Testis (tissue), 2 donors: Measurements from ENCODE around the gene WDR88.

Source experiments
- CTCF ChIP-seq, 3 experiments: fragments of 450-650 bp in 2 of 3; fragments of 200-600 bp in 1 of 3; sonication (generic) in 1 of 3; IDR thresholded peaks; one replicate each; pipeline ENCODE4 v1.5.1; 2016 to 2019; ENCODE audit warnings: antibody characterized with exemption in 3 of 3, mild to moderate bottlenecking in 2 of 3, moderate library complexity in 1 of 3
- POLR2A ChIP-seq: fragments of 450-650 bp; IDR thresholded peaks from one replicate; pipeline ENCODE4 v1.6.1; 2017; ENCODE audit warnings: antibody characterized with exemption, mild to moderate bottlenecking, moderate library complexity

DNA sequence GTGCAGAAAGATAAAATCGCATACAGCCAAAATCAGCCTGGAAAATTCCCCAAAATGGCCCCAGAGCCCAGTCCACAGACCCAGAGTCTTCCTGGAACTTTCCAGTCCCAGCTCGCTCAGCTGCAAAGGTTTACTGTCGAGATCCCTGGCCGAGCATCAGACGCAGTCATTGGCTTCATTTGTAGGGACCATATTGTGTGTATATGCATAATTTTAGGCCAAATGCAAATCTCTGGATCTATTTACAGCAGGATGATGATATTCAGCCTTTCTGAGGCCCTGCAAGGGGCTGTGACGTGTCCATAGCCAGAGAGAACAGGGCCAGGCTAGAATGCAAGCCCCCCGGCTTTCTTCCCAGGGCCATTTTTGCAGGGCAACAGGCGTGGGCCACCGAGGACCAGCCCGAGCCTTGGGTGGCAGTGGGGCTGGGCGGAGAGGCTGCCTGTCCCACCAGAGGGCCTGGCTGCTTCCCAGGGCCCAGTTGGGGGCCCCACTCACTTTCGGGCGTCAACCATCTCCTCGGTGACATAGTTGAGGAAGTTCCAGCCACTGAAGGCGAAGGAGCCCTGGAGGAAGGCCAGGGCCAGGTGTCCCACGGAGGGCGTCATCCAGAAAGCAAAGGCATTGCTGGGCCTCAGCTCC lies 80.0 kb downstream of the WDR88 start:
- TF ChIP-seq CTCF (IDR thresholded peaks at IDR 0.05) (no peak), POLR2A (no peak)
